Hepatocyte (in vitro differentiated cells): ENCODE measurements around the gene VGLL4. TPM values are rescaled to one million over a fixed set of nuclear protein-coding genes. Genes with fewer than 3 reads are reported as not detected.

ENCODE experiments used
- DNase-seq: peaks from one replicate; pipeline ENCODE4 v3.0.0-alpha.2; 2016; ENCODE audit warnings: low spot score
- H2AFZ ChIP-seq: fragments of 200-600 bp; sonication (generic); 2 replicates; pipeline ENCODE4 v1.6.0; 2016; ENCODE audit warnings: antibody characterized with exemption, mild to moderate bottlenecking
- H3K27ac ChIP-seq: fragments of 200-600 bp; sonication (generic); 2 replicates; pipeline ENCODE4 v1.5.1; 2016; ENCODE audit warnings: mild to moderate bottlenecking
- H3K27me3 ChIP-seq: fragments of 200-600 bp; sonication (generic); 2 replicates; pipeline ENCODE4 v1.6.1; 2016
- H3K36me3 ChIP-seq: fragments of 200-600 bp; sonication (generic); replicated peaks from 2 replicates; pipeline ENCODE4 v1.5.1; 2016; ENCODE audit warnings: low read depth; ENCODE audit not compliant: insufficient read depth
- H3K4me1 ChIP-seq: fragments of 200-600 bp; sonication (generic); 2 replicates; pipeline ENCODE4 v1.5.1; 2016; ENCODE audit warnings: mild to moderate bottlenecking, moderate library complexity; ENCODE audit not compliant: insufficient read depth
- H3K4me2 ChIP-seq: fragments of 200-600 bp; sonication (generic); 2 replicates; pipeline ENCODE4 v1.6.0; 2016
- H3K4me3 ChIP-seq: fragments of 200-600 bp; sonication (generic); 2 replicates; pipeline ENCODE4 v1.5.1; 2016; ENCODE audit warnings: mild to moderate bottlenecking
- H3K79me2 ChIP-seq: fragments of 200-600 bp; sonication (generic); 2 replicates; pipeline ENCODE4 v1.6.0; 2017; ENCODE audit warnings: mild to moderate bottlenecking
- H3K9me2 ChIP-seq: fragments of 200-600 bp; sonication (generic); replicated peaks from 2 replicates; pipeline ENCODE4 v1.6.0; 2017; ENCODE audit warnings: mild to moderate bottlenecking; ENCODE audit not compliant: insufficient read depth
- H3K9me3 ChIP-seq: fragments of 200-600 bp; sonication (generic); 2 replicates; pipeline ENCODE4 v1.5.1; 2016; ENCODE audit warnings: low read depth, mild to moderate bottlenecking
- H4K20me1 ChIP-seq: fragments of 200-600 bp; sonication (generic); 2 replicates; pipeline ENCODE4 v1.6.0; 2016; ENCODE audit warnings: mild to moderate bottlenecking; ENCODE audit not compliant: insufficient read depth, poor library complexity, severe bottlenecking
- EZH2 ChIP-seq: fragments of 200-600 bp; sonication (generic); IDR thresholded peaks from 2 replicates; pipeline ENCODE4 v1.6.1; 2016; ENCODE audit warnings: antibody characterized with exemption, mild to moderate bottlenecking, borderline replicate concordance
- EZH2phosphoT487 ChIP-seq: fragments of 200-600 bp; sonication (generic); IDR thresholded peaks from one replicate; pipeline ENCODE4 v1.6.1; 2018; ENCODE audit warnings: antibody characterized with exemption, mild to moderate bottlenecking, low read depth, moderate library complexity; ENCODE audit not compliant: unreplicated experiment, severe bottlenecking
- WGBS: methylation state at CpG from one replicate; pipeline ENCODE4 v1.1.6; 2016; ENCODE audit warnings: low lambda C conversion rate; ENCODE audit errors: missing lambda C conversion rate; 5-methylcytosine and 5-hydroxymethylcytosine counted together
- polyA plus RNA-seq: library from polyadenylated mRNA; unstranded; fragments of >200 nt; fragmentation: Nextera tagmentation; extraction: Ambion mirVana; gene quantifications from 2 replicates; pipeline ENCODE4 v1.2.1, GENCODE V29; 2016
- total RNA-seq: library from RNA; depleted of rRNA; stranded (reverse); fragments of >200 nt; gene quantifications from 2 replicates; pipeline ENCODE4 v1.2.3, GENCODE V29; 2014
- TF ChIP-seq, protein P1 (sequence below): fragments of 200-600 bp; sonication (generic); IDR thresholded peaks from 2 replicates; pipeline ENCODE4 v1.5.1; 2016; ENCODE audit warnings: antibody characterized with exemption, mild to moderate bottlenecking; ENCODE audit not compliant: poor library complexity

The VGLL4 gene
- total and polyA plus RNA-seq, 2 experiments from 2014 or later: 57.9 to 109 TPM

- Histone ChIP-seq H3K36me3 (no peaks in the 10 kb centered on the region), H2AFZ (no peak overlapping the region), H3K4me3 (no peak overlapping the region), H3K79me2 (no peaks in the 10 kb centered on the region), H3K27ac (no peak overlapping the region), H4K20me1 (no peaks in the 10 kb centered on the region), H3K27me3 (no peaks in the 10 kb centered on the region), H3K4me1 (peaks cover 18% of the 10 kb centered on the region), H3K4me2 (no peak overlapping the region), H3K9me3 (no peaks in the 10 kb centered on the region), H3K9me2 (no peaks in the 10 kb centered on the region)
- no peak for DNase-seq
- WGBS: 98% methylated on average over 7 of the region's 7 CpGs
- TF ChIP-seq, protein P1, sequence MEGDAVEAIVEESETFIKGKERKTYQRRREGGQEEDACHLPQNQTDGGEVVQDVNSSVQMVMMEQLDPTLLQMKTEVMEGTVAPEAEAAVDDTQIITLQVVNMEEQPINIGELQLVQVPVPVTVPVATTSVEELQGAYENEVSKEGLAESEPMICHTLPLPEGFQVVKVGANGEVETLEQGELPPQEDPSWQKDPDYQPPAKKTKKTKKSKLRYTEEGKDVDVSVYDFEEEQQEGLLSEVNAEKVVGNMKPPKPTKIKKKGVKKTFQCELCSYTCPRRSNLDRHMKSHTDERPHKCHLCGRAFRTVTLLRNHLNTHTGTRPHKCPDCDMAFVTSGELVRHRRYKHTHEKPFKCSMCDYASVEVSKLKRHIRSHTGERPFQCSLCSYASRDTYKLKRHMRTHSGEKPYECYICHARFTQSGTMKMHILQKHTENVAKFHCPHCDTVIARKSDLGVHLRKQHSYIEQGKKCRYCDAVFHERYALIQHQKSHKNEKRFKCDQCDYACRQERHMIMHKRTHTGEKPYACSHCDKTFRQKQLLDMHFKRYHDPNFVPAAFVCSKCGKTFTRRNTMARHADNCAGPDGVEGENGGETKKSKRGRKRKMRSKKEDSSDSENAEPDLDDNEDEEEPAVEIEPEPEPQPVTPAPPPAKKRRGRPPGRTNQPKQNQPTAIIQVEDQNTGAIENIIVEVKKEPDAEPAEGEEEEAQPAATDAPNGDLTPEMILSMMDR: no peak
- TF ChIP-seq EZH2 (no peak), EZH2phosphoT487 (no peak)
Observed at GRCh38 chr3:11534793-11535101, 109.0 kb downstream of the VGLL4 start.

- no peak overlapping the region for H3K4me2 ChIP-seq
- no peaks in the 10 kb centered on the region for H4K20me1 ChIP-seq
- peaks cover 19% of the 10 kb centered on the region for H3K4me1 ChIP-seq
- no peaks in the 10 kb centered on the region for H3K9me2 ChIP-seq
- H3K36me3 ChIP-seq: no peaks in the 10 kb centered on the region
- H3K79me2 ChIP-seq: no peaks in the 10 kb centered on the region
- H3K4me3 ChIP-seq: no peak overlapping the region
- no peaks in the 10 kb centered on the region for H3K27me3 ChIP-seq
- no peaks in the 10 kb centered on the region for H3K9me3 ChIP-seq
- H2AFZ ChIP-seq: no peak overlapping the region
- TF ChIP-seq, protein P1: no peak
- TF ChIP-seq EZH2 (no peak), EZH2phosphoT487 (no peak)
- no peak overlapping the region for H3K27ac ChIP-seq
- WGBS: 93% methylated on average over 21 of the region's 21 CpGs
- DNase-seq: no peak
Observed at GRCh38 chr3:11534011-11534792, 109.5 kb downstream of the VGLL4 start.

GRCh38 chr3:11532931-11533391 lies 110.8 kb downstream of the VGLL4 start:
- H3K4me3 ChIP-seq: no peak overlapping the region
- H3K4me2 ChIP-seq: no peak overlapping the region
- no peak overlapping the region for H2AFZ ChIP-seq
- WGBS: 85% methylated on average over 9 of the region's 9 CpGs
- no peak overlapping the region for H3K27ac ChIP-seq
- H3K36me3 ChIP-seq: no peaks in the 10 kb centered on the region
- no peaks in the 10 kb centered on the region for H3K9me3 ChIP-seq
- H4K20me1 ChIP-seq: no peaks in the 10 kb centered on the region
- no peaks in the 10 kb centered on the region for H3K9me2 ChIP-seq
- TF ChIP-seq EZH2phosphoT487: no peak
- H3K4me1 ChIP-seq: peaks cover 19% of the 10 kb centered on the region
- DNase-seq: no peak
- no peaks in the 10 kb centered on the region for H3K27me3 ChIP-seq
- H3K79me2 ChIP-seq: no peaks in the 10 kb centered on the region

GRCh38 chr3:11530153-11530721 lies 113.5 kb downstream of the VGLL4 start:
- peak; percentile 70 for DNase-seq

More at GRCh38 chr3:11530153-11530721, 113.5 kb downstream of the VGLL4 start:
- no peaks in the 10 kb centered on the region for H3K9me2 ChIP-seq
- H3K27me3 ChIP-seq: no peaks in the 10 kb centered on the region
- TF ChIP-seq EZH2phosphoT487 (no peak), EZH2 (no peak)
- TF ChIP-seq, protein P1: peak; percentile 16
- no peak overlapping the region for H3K4me3 ChIP-seq
- no peak overlapping the region for H3K4me2 ChIP-seq
- no peak overlapping the region for H3K27ac ChIP-seq
- WGBS: 50% methylated on average over 11 of the region's 11 CpGs
- H3K79me2 ChIP-seq: no peaks in the 10 kb centered on the region
- H2AFZ ChIP-seq: no peak overlapping the region
- no peaks in the 10 kb centered on the region for H4K20me1 ChIP-seq
- H3K4me1 ChIP-seq: peaks cover 19% of the 10 kb centered on the region
- no peaks in the 10 kb centered on the region for H3K9me3 ChIP-seq
- H3K36me3 ChIP-seq: no peaks in the 10 kb centered on the region
